IMR-90 (cell line): ENCODE results near the gene PDK3. TPM values are rescaled to one million over a fixed set of nuclear protein-coding genes. Genes with fewer than 3 reads are reported as not detected.
A peak's percentile ranks its signal among the peaks of the same experiment; 100 is the strongest.

Experiments used
- ATAC-seq: fragments of 200-7000 bp; cut with Tn5 transposase; 2 replicates; pipeline ENCODE4 v1.9.1; 2020; ENCODE audit warnings: low read depth, mild to moderate bottlenecking, moderate library complexity
- BruUV-seq: library from RNA; stranded (reverse); fragments of 400-500 nt; replicated peaks from 2 replicates; lab custom pipeline; 2021; lab: Mats Ljungman, UMichigan
- CTCF ChIA-PET: fragments of 300-600 bp; formaldehyde crosslinking; extraction: SDS; loops from one replicate; lab custom pipeline; 2021; ENCODE audit warnings: antibody characterized with exemption; lab: Yijun Ruan, JAX
- POLR2A ChIA-PET: fragments of 300-600 bp; sonication (Branson Sonifier 250); formaldehyde crosslinking; loops from one replicate; lab custom pipeline; 2022; ENCODE audit warnings: antibody characterized with exemption; ENCODE audit not compliant: unreplicated experiment; lab: Charles Lee
- DNase-seq: peaks from one replicate; pipeline ENCODE4 v3.0.0; 2013
- H2AFZ ChIP-seq: replicated peaks from 2 replicates; pipeline ENCODE3; 2013; ENCODE audit warnings: low read length, mild to moderate bottlenecking; ENCODE audit not compliant: poor library complexity
- H2AK5ac ChIP-seq: 2 replicates; pipeline ENCODE4 v1.6.1; 2013; ENCODE audit warnings: low read depth, low read length, inconsistent platforms
- H2AK9ac ChIP-seq: replicated peaks from 2 replicates; pipeline ENCODE3; 2013; ENCODE audit warnings: mild to moderate bottlenecking, low read depth, low read length, moderate library complexity; ENCODE audit not compliant: poor library complexity
- H2BK120ac ChIP-seq: 2 replicates; pipeline ENCODE4 v1.6.1; 2013; ENCODE audit warnings: low read depth, low read length, inconsistent platforms
- H2BK15ac ChIP-seq: 3 replicates; pipeline ENCODE4 v1.6.1; 2013; ENCODE audit warnings: low read depth, low read length, inconsistent platforms
- H2BK20ac ChIP-seq: 2 replicates; pipeline ENCODE4 v1.6.1; 2013; ENCODE audit warnings: low read depth, mild to moderate bottlenecking, inconsistent platforms, low read length, moderate library complexity
- H2BK5ac ChIP-seq: 2 replicates; pipeline ENCODE4 v1.6.1; 2013; ENCODE audit warnings: mild to moderate bottlenecking, low read depth, low read length, inconsistent platforms; ENCODE audit not compliant: poor library complexity, severe bottlenecking
- H3K14ac ChIP-seq: replicated peaks from 2 replicates; pipeline ENCODE4 v1.6.1; 2013; ENCODE audit warnings: low read depth, low read length, inconsistent platforms
- H3K18ac ChIP-seq: 2 replicates; pipeline ENCODE4 v1.6.1; 2013; ENCODE audit warnings: low read depth, low read length, control low read depth
- H3K23ac ChIP-seq: 2 replicates; pipeline ENCODE4 v1.6.1; 2013; ENCODE audit warnings: low read depth, low read length, inconsistent platforms
- H3K27ac ChIP-seq: 2 replicates; pipeline ENCODE4 v1.5.1; 2013; ENCODE audit warnings: mild to moderate bottlenecking, control low read depth, low read length; ENCODE audit not compliant: insufficient read depth
- H3K27me3 ChIP-seq: 2 replicates; pipeline ENCODE4 v1.6.1; 2013; ENCODE audit warnings: low read length; ENCODE audit not compliant: control insufficient read depth, insufficient read depth
- H3K36me3 ChIP-seq: 2 replicates; pipeline ENCODE4 v1.6.1; 2013; ENCODE audit warnings: low read length, mixed read lengths; ENCODE audit not compliant: control insufficient read depth, insufficient read depth
- H3K4ac ChIP-seq: 2 replicates; pipeline ENCODE4 v1.6.1; 2013; ENCODE audit warnings: low read depth, low read length, inconsistent platforms
- H3K4me1 ChIP-seq: 2 replicates; pipeline ENCODE4 v1.6.1; 2013; ENCODE audit warnings: low read length, mixed read lengths; ENCODE audit not compliant: control insufficient read depth, insufficient read depth
- H3K4me2 ChIP-seq: 2 replicates; pipeline ENCODE4 v1.6.1; 2013; ENCODE audit warnings: low read depth, mild to moderate bottlenecking, control low read depth, low read length, moderate library complexity
- H3K4me3 ChIP-seq: 2 replicates; pipeline ENCODE4 v1.5.1; 2013; ENCODE audit warnings: low read depth, mild to moderate bottlenecking, control low read depth, low read length, moderate library complexity; ENCODE audit not compliant: insufficient read depth
- H3K56ac ChIP-seq: 2 replicates; pipeline ENCODE4 v1.6.1; 2013; ENCODE audit warnings: low read length, inconsistent platforms; ENCODE audit not compliant: insufficient read depth; ENCODE audit errors: extremely low read depth
- H3K79me1 ChIP-seq, 2 experiments: 2 replicates each; pipeline ENCODE4 v1.6.1; 2013; ENCODE audit warnings: low read length in 2 of 2, inconsistent platforms in 1 of 2, low read depth in 1 of 2
- H3K9ac ChIP-seq: 2 replicates; pipeline ENCODE4 v1.6.1; 2013; ENCODE audit warnings: low read depth, low read length, control low read depth
- H3K9me1 ChIP-seq: 2 replicates; pipeline ENCODE4 v1.6.1; 2013; ENCODE audit warnings: low read length, inconsistent platforms; ENCODE audit not compliant: insufficient read depth
- H3K9me3 ChIP-seq: 2 replicates; pipeline ENCODE4 v1.6.1; 2013; ENCODE audit warnings: low read length; ENCODE audit not compliant: control insufficient read depth, insufficient read depth
- H4K20me1 ChIP-seq: 2 replicates; pipeline ENCODE4 v1.6.1; 2013; ENCODE audit warnings: low read length, inconsistent platforms; ENCODE audit not compliant: insufficient read depth
- H4K5ac ChIP-seq: 2 replicates; pipeline ENCODE4 v1.6.1; 2013; ENCODE audit warnings: mild to moderate bottlenecking, low read depth, low read length, control low read depth
- H4K8ac ChIP-seq, 2 experiments: 2 replicates each; pipeline ENCODE4 v1.6.1; 2013; ENCODE audit warnings: low read depth in 2 of 2, low read length in 2 of 2, control low read depth in 1 of 2, inconsistent platforms in 1 of 2
- H4K91ac ChIP-seq: 2 replicates; pipeline ENCODE4 v1.6.1; 2013; ENCODE audit warnings: low read depth, low read length, inconsistent platforms; ENCODE audit not compliant: insufficient read depth
- BHLHE40 ChIP-seq: fragments of 150-350 bp; IDR thresholded peaks from 2 replicates; pipeline ENCODE4 v1.6.1; 2016; ENCODE audit warnings: mild to moderate bottlenecking, low read depth, low read length
- CEBPB ChIP-seq: IDR thresholded peaks from 2 replicates; pipeline ENCODE4 v1.6.1; 2012; ENCODE audit warnings: low read depth, low read length, improper control_type of control experiment
- CHD1 ChIP-seq: IDR thresholded peaks from 2 replicates; pipeline ENCODE4 v1.6.1; 2012; ENCODE audit warnings: low read depth, low read length, improper control_type of control experiment
- CTCF ChIP-seq: conservative IDR thresholded peaks from 2 replicates; pipeline ENCODE4 v1.5.1; 2012; ENCODE audit warnings: mild to moderate bottlenecking, low read depth, low read length, improper control_type of control experiment
- ELK1 ChIP-seq: fragments of 150-350 bp; IDR thresholded peaks from 2 replicates; pipeline ENCODE4 v1.6.1; 2016; ENCODE audit warnings: low read depth, mild to moderate bottlenecking, low read length, moderate library complexity, borderline replicate concordance
- FOS ChIP-seq: fragments of 150-350 bp; IDR thresholded peaks from 2 replicates; pipeline ENCODE4 v1.6.1; 2016; ENCODE audit warnings: low read depth, low read length
- MAFK ChIP-seq: IDR thresholded peaks from 2 replicates; pipeline ENCODE4 v1.6.1; 2012; ENCODE audit warnings: low read depth, low read length, improper control_type of control experiment
- MXI1 ChIP-seq: IDR thresholded peaks from 2 replicates; pipeline ENCODE4 v1.6.1; 2012; ENCODE audit warnings: low read depth, mild to moderate bottlenecking, low read length, moderate library complexity, borderline replicate concordance
- NFE2L2 ChIP-seq: fragments of 150-350 bp; IDR thresholded peaks from 2 replicates; pipeline ENCODE4 v1.6.1; 2016; ENCODE audit warnings: low read depth, mild to moderate bottlenecking, low read length
- POLR2A ChIP-seq: IDR thresholded peaks from 2 replicates; pipeline ENCODE4 v1.6.1; 2012; ENCODE audit warnings: mild to moderate bottlenecking, low read depth, low read length
- RCOR1 ChIP-seq: IDR thresholded peaks from 2 replicates; pipeline ENCODE4 v1.6.1; 2012; ENCODE audit warnings: mild to moderate bottlenecking, low read length, improper control_type of control experiment; ENCODE audit not compliant: insufficient replicate concordance
- RFX5 ChIP-seq: IDR thresholded peaks from 2 replicates; pipeline ENCODE4 v1.8.0; 2012; ENCODE audit warnings: low read depth, mild to moderate bottlenecking, low read length, moderate library complexity
- SMC3 ChIP-seq: fragments of 150-350 bp; IDR thresholded peaks from 2 replicates; pipeline ENCODE4 v1.6.1; 2016; ENCODE audit warnings: low read depth, mild to moderate bottlenecking, antibody characterized with exemption, low read length, moderate library complexity
- USF2 ChIP-seq: fragments of 150-350 bp; IDR thresholded peaks from 2 replicates; pipeline ENCODE4 v1.6.1; 2017; ENCODE audit warnings: mild to moderate bottlenecking, antibody characterized with exemption, low read length, low read depth
- WGBS, 2 experiments: methylation state at CpG; one replicate each; pipeline versions ENCODE4 v1.1.5 to v1.1.7; 2013; ENCODE audit warnings: missing lambda C conversion rate in 2 of 2; ENCODE audit not compliant: insufficient read length in 1 of 2; ENCODE audit errors: extremely low coverage in 2 of 2; 5-methylcytosine and 5-hydroxymethylcytosine counted together
- dilution Hi-C: fragments of 300-500 bp; cut with HindIII; formaldehyde crosslinking; loops from one replicate; pipeline ENCODE4 v1.14.3; 2018; ENCODE audit warnings: low sequenced_read_pairs; ENCODE audit not compliant: unreplicated experiment
- in situ Hi-C: fragments of 300-500 bp; cut with MboI; formaldehyde crosslinking; loops from 3 replicates; pipeline ENCODE4 v1.14.3; 2019; ENCODE audit warnings: low sequenced_read_pairs, inconsistent platforms, mixed read lengths
- intact Hi-C: fragments of 100-400 bp; cut with micrococcal nuclease; formaldehyde crosslinking; loops from 2 replicates; pipeline ENCODE4 v1.10.0; 2022
- polyA plus RNA-seq, 3 experiments: library from polyadenylated mRNA; depleted of rRNA; stranded (reverse); fragments of >200 nt; gene quantifications; 2 replicates each; pipeline ENCODE4 v1.2.3, GENCODE V29; 2012; ENCODE audit warnings: low replicate concordance in 1 of 3
- total RNA-seq: library from RNA; depleted of rRNA; stranded (reverse); fragments of >200 nt; gene quantifications from 2 replicates; pipeline ENCODE4 v1.2.3, GENCODE V29; 2012

Gene PDK3
- total and polyA plus RNA-seq, 2 of the 4 experiments (the other 2 are of a cell fraction) = 2.3 to 4.8 TPM

- Histone ChIP-seq H4K20me1 (no peaks in the 10 kb centered on the region), H2AK5ac (no peak overlapping the region), H3K18ac (no peak overlapping the region), H4K5ac (no peak overlapping the region), H3K36me3 (no peaks in the 10 kb centered on the region), H2BK20ac (no peak overlapping the region), H3K9me1 (no peaks in the 10 kb centered on the region), H3K4ac (no peak overlapping the region), H3K56ac (no peak overlapping the region), H3K79me1 (no peaks in the 10 kb centered on the region), H3K23ac (no peak overlapping the region), H2BK5ac (no peak overlapping the region), H3K27me3 (peaks cover 4% of the 10 kb centered on the region; the same call in 1 of the 2 replicates), H4K8ac (no peak overlapping the region), H3K27ac (no peak overlapping the region), H3K4me1 (no peaks in the 10 kb centered on the region), H2BK120ac (no peak overlapping the region), H3K9ac (no peak overlapping the region), H2AFZ (no peak overlapping the region), H2BK15ac (no peak overlapping the region), H4K91ac (no peak overlapping the region), H3K9me3 (no peaks in the 10 kb centered on the region), H3K4me2 (no peak overlapping the region), H2AK9ac (peak overlapping the region; percentile 55), H3K14ac (no peak overlapping the region), H3K4me3 (no peak overlapping the region)
- intact Hi-C loops (no loop called here), dilution Hi-C loops (no loop called here), in situ Hi-C loops (no loop called here)
- TF ChIP-seq SMC3 (no peak), CTCF (no peak), MXI1 (no peak), RFX5 (no peak), RCOR1 (no peak), ELK1 (no peak), MAFK (no peak), USF2 (no peak), CHD1 (no peak), POLR2A (no peak), FOS (no peak), NFE2L2 (no peak), CEBPB (no peak), BHLHE40 (no peak)
- ChIA-PET CTCF (no interaction called here), POLR2A (no interaction called here)
- WGBS, 2 experiments = 40% methylated on average over 1 of the region's 4 CpGs; no CpG with 5 or more reads in 1 of the 2 experiments
- no peak for DNase-seq
- no TSS peak for BruUV-seq
- no peak for ATAC-seq
These were observed 109.7 kb downstream of the PDK3 start for GRCh38 chrX:24574743-24575142.
